Suprapubic skin (tissue), 4 donors: ENCODE results near the gene GAL3ST2.

Source experiments
- POLR2A ChIP-seq, 2 donors: fragments of 450-650 bp; IDR thresholded peaks; one replicate each; pipeline ENCODE4 v1.6.1; 2017; ENCODE audit warnings: antibody characterized with exemption in 2 of 2, mild to moderate bottlenecking in 2 of 2, moderate library complexity in 2 of 2
- POLR2AphosphoS5 ChIP-seq, 3 donors: sonication (generic); formaldehyde crosslinking; IDR thresholded peaks; one replicate each; pipeline ENCODE4 v1.6.1; 2017; ENCODE audit warnings: antibody characterized with exemption in 3 of 3

DNA sequence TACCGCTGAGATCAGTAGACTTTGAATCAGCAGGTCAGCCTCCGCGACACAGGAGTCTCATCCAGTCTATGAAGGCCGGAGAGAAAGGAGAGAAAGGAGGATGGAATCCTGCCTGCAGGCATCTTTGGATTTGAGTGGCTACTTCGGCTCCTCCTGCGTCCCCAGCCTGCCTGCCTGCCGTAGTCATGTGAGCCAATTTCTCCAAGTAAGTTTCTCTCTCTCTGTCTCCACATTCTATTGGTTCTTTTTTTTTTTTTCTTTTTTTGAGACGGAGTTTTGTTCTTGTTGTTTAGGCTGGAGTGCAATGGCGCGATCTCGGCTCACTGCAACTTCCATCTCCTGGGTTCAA is 65.4 kb downstream of the GAL3ST2 start:
- TF ChIP-seq POLR2AphosphoS5 (IDR thresholded peaks at IDR 0.05): no peak
- TF ChIP-seq POLR2A (IDR thresholded peaks at IDR 0.05): no peak
